CD14-positive monocyte (primary cell): ENCODE data around the gene SNAPC2. TPM values are rescaled to one million over a fixed set of nuclear protein-coding genes. Genes with fewer than 3 reads are reported as not detected.

Source experiments
- DNase-seq, 3 donors: peaks; one replicate each; pipeline ENCODE4 v3.0.0-alpha.2; 2011 to 2022
- H2AFZ ChIP-seq: 2 replicates; pipeline ENCODE4 v1.6.0; 2012; ENCODE audit warnings: mild to moderate bottlenecking, low read depth, low read length, inconsistent platforms; ENCODE audit not compliant: insufficient read depth, poor library complexity, severe bottlenecking
- H3K27ac ChIP-seq, 2 donors: 1 replicate in 1 of 2; 2 replicates in 1 of 2; pipeline ENCODE4 v1.5.1; 2012 to 2013; ENCODE audit warnings: low read length in 2 of 2, control low read depth in 1 of 2, inconsistent platforms in 1 of 2, low read depth in 1 of 2, mild to moderate bottlenecking in 1 of 2
- H3K27me3 ChIP-seq, 2 donors: one replicate each; pipeline versions ENCODE4 v1.6.0 to v1.6.1; 2011 to 2013; ENCODE audit warnings: low read length in 2 of 2; ENCODE audit not compliant: control insufficient read depth in 2 of 2, insufficient read depth in 2 of 2
- H3K36me3 ChIP-seq, 2 donors: replicated peaks in 1 of 2; 1 replicate in 1 of 2; 2 replicates in 1 of 2; pipeline versions ENCODE4 v1.5.1 to v1.6.1; 2012 to 2013; ENCODE audit warnings: low read length in 2 of 2, control low read depth in 1 of 2, inconsistent platforms in 1 of 2, mild to moderate bottlenecking in 1 of 2; ENCODE audit not compliant: insufficient read depth in 2 of 2, control insufficient read depth in 1 of 2
- H3K4me1 ChIP-seq, 2 donors: 1 replicate in 1 of 2; 2 replicates in 1 of 2; pipeline versions ENCODE4 v1.5.1 to v1.6.1; 2012 to 2013; ENCODE audit warnings: low read length in 2 of 2, control low read depth in 1 of 2, inconsistent platforms in 1 of 2, mild to moderate bottlenecking in 1 of 2, moderate library complexity in 1 of 2; ENCODE audit not compliant: insufficient read depth in 2 of 2, control insufficient read depth in 1 of 2
- H3K4me2 ChIP-seq: replicated peaks from 2 replicates; pipeline ENCODE3; 2012; ENCODE audit warnings: low read length, moderate library complexity, mild to moderate bottlenecking; ENCODE audit not compliant: poor library complexity, severe bottlenecking; ENCODE audit errors: extremely low read depth
- H3K4me3 ChIP-seq, 3 experiments: fragments of 200-600 bp in 1 of 3; sonication (generic) in 1 of 3; replicated peaks in 1 of 3; 1 replicate in 2 of 3; 2 replicates in 1 of 3; pipeline ENCODE4 v1.5.1; 2011 to 2013; ENCODE audit warnings: low read length in 3 of 3, mild to moderate bottlenecking in 3 of 3, control low read depth in 2 of 3, low read depth in 2 of 3, inconsistent platforms in 1 of 3, moderate library complexity in 1 of 3
- H3K79me2 ChIP-seq: 2 replicates; pipeline ENCODE4 v1.6.0; 2012; ENCODE audit warnings: mild to moderate bottlenecking, control low read depth, inconsistent platforms, low read length, moderate library complexity; ENCODE audit not compliant: insufficient read depth
- H3K9ac ChIP-seq: 2 replicates; pipeline ENCODE4 v1.6.0; 2017; ENCODE audit warnings: low read length, mild to moderate bottlenecking; ENCODE audit not compliant: insufficient read depth, poor library complexity, severe bottlenecking
- H3K9me3 ChIP-seq, 2 donors: replicated peaks in 1 of 2; 1 replicate in 1 of 2; 2 replicates in 1 of 2; pipeline versions ENCODE4 v1.5.1 to v1.6.1; 2012 to 2013; ENCODE audit warnings: low read length in 2 of 2, control low read depth in 1 of 2; ENCODE audit not compliant: control insufficient read depth in 1 of 2, insufficient read depth in 1 of 2
- H4K20me1 ChIP-seq: 2 replicates; pipeline ENCODE4 v1.6.0; 2012; ENCODE audit warnings: mild to moderate bottlenecking, low read length, control low read depth, moderate library complexity; ENCODE audit not compliant: insufficient read depth
- H3K27ac Mint-ChIP-seq, 7 donors: one replicate each; pipeline ENCODE4 v1.8.0; 2020; ENCODE audit warnings: mild to moderate bottlenecking in 7 of 7, mixed read lengths in 7 of 7, moderate library complexity in 6 of 7, inconsistent platforms in 2 of 7
- H3K27me3 Mint-ChIP-seq, 3 donors: one replicate each; pipeline ENCODE4 v1.8.0; 2021 to 2022; ENCODE audit warnings: low read depth in 3 of 3, mild to moderate bottlenecking in 3 of 3, mixed read lengths in 3 of 3, moderate library complexity in 3 of 3, inconsistent platforms in 1 of 3
- H3K36me3 Mint-ChIP-seq, 2 donors: one replicate each; pipeline ENCODE4 v1.8.0; 2020; ENCODE audit warnings: mixed read lengths in 2 of 2, inconsistent platforms in 1 of 2, mild to moderate bottlenecking in 1 of 2
- H3K4me1 Mint-ChIP-seq: one replicate; pipeline ENCODE4 v1.8.0; 2020; ENCODE audit warnings: mild to moderate bottlenecking, mixed read lengths
- H3K4me3 Mint-ChIP-seq, 2 donors: one replicate each; pipeline ENCODE4 v1.8.0; 2020; ENCODE audit warnings: mild to moderate bottlenecking in 2 of 2, mixed read lengths in 2 of 2, moderate library complexity in 1 of 2
- H3K9me3 Mint-ChIP-seq, 7 donors: one replicate each; pipeline ENCODE4 v1.8.0; 2020 to 2022; ENCODE audit warnings: mixed read lengths in 7 of 7, mild to moderate bottlenecking in 6 of 7, moderate library complexity in 6 of 7, inconsistent platforms in 2 of 7
- WGBS: methylation state at CpG from one replicate; pipeline ENCODE4 v1.1.5; 2013; ENCODE audit warnings: missing lambda C conversion rate; ENCODE audit not compliant: insufficient coverage; 5-methylcytosine and 5-hydroxymethylcytosine counted together
- intact Hi-C, 2 donors: fragments of 100-400 bp; cut with micrococcal nuclease; formaldehyde crosslinking; loops; one replicate each; pipeline versions ENCODE4 v1.15.0 to v1.15.1; 2023
- polyA plus RNA-seq, 3 donors: library from polyadenylated mRNA; depleted of rRNA in 1 of 3; unstranded in 2 of 3; stranded (reverse) in 1 of 3; fragments of 300-500 nt in 2 of 3; fragments of >200 nt in 1 of 3; fragmentation: Illumina TruSeq in 2 of 3; gene quantifications; 1 replicate in 2 of 3; 2 replicates in 1 of 3; pipeline ENCODE4 v1.2.3, GENCODE V29; 2012 to 2021
- TF ChIP-seq, protein P1 (sequence below): fragments of 200-600 bp; IDR thresholded peaks from one replicate; pipeline ENCODE4 v1.8.0; 2022; ENCODE audit warnings: antibody characterized with exemption, mild to moderate bottlenecking

Gene SNAPC2
- polyA plus RNA-seq, 3 donors, result 15.7 to 27.5 (median 18.3) TPM

DNA sequence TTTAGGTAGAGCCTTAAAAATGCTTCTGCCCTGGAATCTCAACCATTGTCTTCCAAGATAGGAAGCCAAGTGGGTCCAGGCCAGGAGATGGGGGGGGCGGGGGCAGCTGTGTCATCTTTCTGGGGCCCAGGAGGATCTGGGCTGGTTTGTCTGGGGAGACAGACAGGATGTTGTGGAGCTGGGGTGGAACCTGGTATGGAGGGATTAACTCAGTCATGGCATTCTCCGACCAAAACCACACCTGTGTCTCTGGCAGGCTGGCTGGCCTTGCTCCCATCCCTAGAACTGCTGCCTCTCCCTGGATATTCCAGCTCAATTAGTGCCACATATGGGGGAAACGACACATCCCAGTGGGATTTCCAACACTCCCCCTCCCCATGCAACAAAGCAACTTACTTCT, 19.2 kb upstream of the SNAPC2 start:
- DNase-seq, result no peak
- peaks cover 2 to 7% of the 10 kb centered on the region in 2 donors for H3K36me3 ChIP-seq
- no peaks in the 10 kb centered on the region for H3K27me3 ChIP-seq
- peaks cover 18% of the 10 kb centered on the region for H4K20me1 ChIP-seq
- H3K4me1 ChIP-seq, result peaks cover 19 to 26% of the 10 kb centered on the region in 2 donors
- H3K79me2 ChIP-seq, result peaks cover 19% of the 10 kb centered on the region
- H3K4me2 ChIP-seq, result no peak overlapping the region
- H3K4me3 ChIP-seq, result no peak overlapping the region
- peaks cover 0 to 3% (median 0%) of the 10 kb centered on the region in 7 donors for H3K9me3 Mint-ChIP-seq
- intact Hi-C loops, result loop anchor here in 1 of 2 donors (10.0 kb wide), 1 partner anchor 266 kb away; the partner anchor contains the start of genes PCP2 and STXBP2
- WGBS, result 100% methylated on average over 1 of the region's 3 CpGs
- H3K4me3 Mint-ChIP-seq, result no peak overlapping the region
- H3K9me3 ChIP-seq, result no peaks in the 10 kb centered on the region
- TF ChIP-seq, protein P1, sequence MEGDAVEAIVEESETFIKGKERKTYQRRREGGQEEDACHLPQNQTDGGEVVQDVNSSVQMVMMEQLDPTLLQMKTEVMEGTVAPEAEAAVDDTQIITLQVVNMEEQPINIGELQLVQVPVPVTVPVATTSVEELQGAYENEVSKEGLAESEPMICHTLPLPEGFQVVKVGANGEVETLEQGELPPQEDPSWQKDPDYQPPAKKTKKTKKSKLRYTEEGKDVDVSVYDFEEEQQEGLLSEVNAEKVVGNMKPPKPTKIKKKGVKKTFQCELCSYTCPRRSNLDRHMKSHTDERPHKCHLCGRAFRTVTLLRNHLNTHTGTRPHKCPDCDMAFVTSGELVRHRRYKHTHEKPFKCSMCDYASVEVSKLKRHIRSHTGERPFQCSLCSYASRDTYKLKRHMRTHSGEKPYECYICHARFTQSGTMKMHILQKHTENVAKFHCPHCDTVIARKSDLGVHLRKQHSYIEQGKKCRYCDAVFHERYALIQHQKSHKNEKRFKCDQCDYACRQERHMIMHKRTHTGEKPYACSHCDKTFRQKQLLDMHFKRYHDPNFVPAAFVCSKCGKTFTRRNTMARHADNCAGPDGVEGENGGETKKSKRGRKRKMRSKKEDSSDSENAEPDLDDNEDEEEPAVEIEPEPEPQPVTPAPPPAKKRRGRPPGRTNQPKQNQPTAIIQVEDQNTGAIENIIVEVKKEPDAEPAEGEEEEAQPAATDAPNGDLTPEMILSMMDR, result no peak
- H3K27ac Mint-ChIP-seq, result peak overlapping the region in 1 of 7 donors; percentile 35
- H3K36me3 Mint-ChIP-seq, result peaks cover 9 to 11% of the 10 kb centered on the region in 2 donors
- peaks cover 24% of the 10 kb centered on the region for H3K4me1 Mint-ChIP-seq
- H3K9ac ChIP-seq, result no peak overlapping the region
- H3K27ac ChIP-seq, result no peak overlapping the region
- H3K27me3 Mint-ChIP-seq, result peaks cover 0 to 6% (median 5%) of the 10 kb centered on the region in 3 donors
- H2AFZ ChIP-seq, result no peak overlapping the region

DNA sequence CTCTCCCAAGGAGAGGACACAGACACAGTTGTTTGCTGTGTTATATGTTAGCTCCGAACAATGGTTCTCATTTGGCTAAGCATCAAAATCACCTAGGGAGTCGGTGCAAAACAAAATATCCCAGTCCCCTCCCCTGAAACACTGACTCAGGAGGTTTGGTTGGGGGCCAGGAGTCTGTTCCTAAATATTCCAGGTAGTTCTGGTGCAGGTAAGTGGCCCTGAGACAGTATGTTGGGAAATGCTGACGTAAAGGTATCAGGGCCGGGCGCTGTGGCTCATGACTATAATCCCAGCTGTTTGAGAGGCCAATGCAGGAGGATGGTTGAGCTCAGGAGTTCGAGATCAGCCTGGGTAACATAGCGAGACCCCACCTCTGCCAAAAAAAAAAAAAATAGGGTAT, 18.8 kb upstream of the SNAPC2 start:
- Histone ChIP-seq H3K4me1 (peaks cover 19 to 26% of the 10 kb centered on the region in 2 donors), H3K9me3 (no peaks in the 10 kb centered on the region), H3K79me2 (peaks cover 23% of the 10 kb centered on the region), H3K4me3 (no peak overlapping the region), H3K36me3 (peaks cover 6 to 11% of the 10 kb centered on the region in 2 donors), H3K27me3 (no peaks in the 10 kb centered on the region), H3K27ac (no peak overlapping the region), H4K20me1 (peaks cover 22% of the 10 kb centered on the region), H3K4me2 (no peak overlapping the region), H2AFZ (no peak overlapping the region), H3K9ac (no peak overlapping the region)
- intact Hi-C loops, result loop anchor here in 1 of 2 donors (10.0 kb wide), 1 partner anchor 267 kb away; the partner anchor contains the start of genes PCP2 and STXBP2
- TF ChIP-seq, protein P1, result no peak
- no peak for DNase-seq
- no peak overlapping the region for H3K4me3 Mint-ChIP-seq
- 94% methylated on average over 3 of the region's 7 CpGs for WGBS
- peaks cover 0 to 3% (median 0%) of the 10 kb centered on the region in 7 donors for H3K9me3 Mint-ChIP-seq
- no peak overlapping the region for H3K27ac Mint-ChIP-seq
- H3K27me3 Mint-ChIP-seq, result peaks cover 0 to 6% (median 5%) of the 10 kb centered on the region in 3 donors
- peaks cover 9 to 15% of the 10 kb centered on the region in 2 donors for H3K36me3 Mint-ChIP-seq
- H3K4me1 Mint-ChIP-seq, result peaks cover 24% of the 10 kb centered on the region
